Glutamatergic neuron (in vitro differentiated cells): Measurements from ENCODE around the gene MAB21L4. TPM values are rescaled to one million over a fixed set of nuclear protein-coding genes. Genes with fewer than 3 reads are reported as not detected.
"Not testable (repeated sequence)": the region's sequence is repeated elsewhere in the genome, so short reads cannot be mapped to it uniquely, and the experiment has no call there.

Experiments used
- DNase-seq: peaks from one replicate; pipeline ENCODE4 v3.0.0; 2022
- H3K27ac Mint-ChIP-seq: one replicate; pipeline ENCODE4 v1.8.0; 2020; ENCODE audit warnings: mild to moderate bottlenecking, mixed read lengths, inconsistent platforms; ENCODE audit not compliant: unreplicated experiment
- H3K27me3 Mint-ChIP-seq: one replicate; pipeline ENCODE4 v1.8.0; 2020; ENCODE audit warnings: mild to moderate bottlenecking, moderate library complexity, mixed read lengths, inconsistent platforms; ENCODE audit not compliant: unreplicated experiment
- H3K36me3 Mint-ChIP-seq: one replicate; pipeline ENCODE4 v1.8.0; 2020; ENCODE audit warnings: mild to moderate bottlenecking, mixed read lengths, inconsistent platforms; ENCODE audit not compliant: unreplicated experiment
- H3K4me1 Mint-ChIP-seq: one replicate; pipeline ENCODE4 v1.8.0; 2020; ENCODE audit warnings: mild to moderate bottlenecking, low read depth, mixed read lengths, inconsistent platforms; ENCODE audit not compliant: unreplicated experiment
- H3K4me3 Mint-ChIP-seq: one replicate; pipeline ENCODE4 v1.8.0; 2020; ENCODE audit warnings: mild to moderate bottlenecking, mixed read lengths, inconsistent platforms; ENCODE audit not compliant: unreplicated experiment
- H3K9me3 Mint-ChIP-seq: one replicate; pipeline ENCODE4 v1.8.0; 2020; ENCODE audit warnings: mild to moderate bottlenecking, moderate library complexity, mixed read lengths, inconsistent platforms; ENCODE audit not compliant: unreplicated experiment
- CTCF ChIP-seq: fragments of 200-600 bp; sonication (generic); IDR thresholded peaks from one replicate; pipeline ENCODE4 v1.5.0; 2021; ENCODE audit not compliant: partially characterized antibody, unreplicated experiment
- total RNA-seq: library from RNA; stranded (reverse); fragmentation: NEBNext Ultra II Directional; extraction: Animal tissue kit (Norgen Biotek cat#: 25700); gene quantifications from one replicate; pipeline ENCODE4 v1.2.1, GENCODE V29; 2021; ENCODE audit not compliant: unreplicated experiment

The MAB21L4 gene
- total RNA-seq, 1 donor from 2014 or later = not detected

GRCh38 chr2:240850756-240851077 lies 45.2 kb downstream of the MAB21L4 start:
- Mint-ChIP-seq H3K4me1 (no peaks in the 10 kb centered on the region), H3K4me3 (no peak overlapping the region), H3K27me3 (peaks cover 10% of the 10 kb centered on the region), H3K9me3 (peaks cover 14% of the 10 kb centered on the region), H3K36me3 (peaks cover 17% of the 10 kb centered on the region), H3K27ac (no peak overlapping the region)
- no peak for DNase-seq
- no peak for TF ChIP-seq CTCF

DNA sequence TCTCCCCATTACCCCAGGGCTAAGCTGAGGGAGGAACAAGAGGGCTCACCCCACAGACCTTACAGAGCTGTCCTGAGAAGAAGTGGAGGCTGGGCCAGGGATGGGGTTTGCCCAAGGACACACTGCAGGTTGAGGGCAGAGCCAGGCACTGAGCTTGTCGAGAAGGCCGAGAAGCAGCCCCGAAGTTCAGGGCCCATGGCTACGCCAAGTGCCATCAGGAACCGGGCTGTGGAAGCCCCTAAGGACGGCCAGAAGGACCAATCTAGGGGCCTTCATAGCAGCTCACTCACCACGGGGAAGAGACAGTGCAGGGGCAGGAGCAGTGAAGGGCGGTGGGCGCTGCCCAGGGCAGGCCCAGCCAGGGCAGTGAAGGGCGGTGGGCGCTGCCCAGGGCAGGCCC lies 45.9 kb downstream of the MAB21L4 start:
- H3K4me1 Mint-ChIP-seq = no peaks in the 10 kb centered on the region
- no peak for TF ChIP-seq CTCF
- no peak overlapping the region for H3K4me3 Mint-ChIP-seq
- peaks cover 10% of the 10 kb centered on the region for H3K27me3 Mint-ChIP-seq
- H3K27ac Mint-ChIP-seq = no peak overlapping the region
- peaks cover 19% of the 10 kb centered on the region for H3K36me3 Mint-ChIP-seq
- peaks cover 14% of the 10 kb centered on the region for H3K9me3 Mint-ChIP-seq
- no peak for DNase-seq

GRCh38 chr2:240848900-240849680 lies 46.9 kb downstream of the MAB21L4 start:
- H3K4me3 Mint-ChIP-seq = no peak overlapping the region
- H3K4me1 Mint-ChIP-seq = no peaks in the 10 kb centered on the region
- DNase-seq = no peak
- peaks cover 13% of the 10 kb centered on the region for H3K36me3 Mint-ChIP-seq
- peaks cover 10% of the 10 kb centered on the region for H3K27me3 Mint-ChIP-seq
- H3K27ac Mint-ChIP-seq = peak overlapping the region; percentile 3
- no peak for TF ChIP-seq CTCF
- H3K9me3 Mint-ChIP-seq = peaks cover 14% of the 10 kb centered on the region

DNA sequence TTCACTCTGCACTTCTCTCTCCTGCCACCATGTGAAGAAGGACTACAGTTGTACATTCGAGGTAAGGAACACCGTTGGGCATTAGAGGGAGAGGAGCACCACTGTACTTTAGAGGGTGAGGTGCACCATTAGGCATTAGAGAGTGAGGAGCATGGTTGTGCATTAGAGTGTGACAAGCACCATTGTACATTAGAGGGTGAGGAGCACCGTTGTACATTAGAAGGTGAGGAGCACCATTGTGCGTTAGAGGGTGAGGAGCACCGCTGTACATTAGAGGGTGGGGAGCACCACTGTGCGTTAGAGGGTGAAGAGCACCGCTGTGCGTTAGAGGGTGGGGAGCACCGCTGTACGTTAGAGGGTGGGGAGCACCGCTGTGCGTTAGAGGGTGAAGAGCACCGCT lies 48.1 kb downstream of the MAB21L4 start:
- Mint-ChIP-seq H3K9me3 (peaks cover 11% of the 10 kb centered on the region), H3K27ac (no peak overlapping the region), H3K36me3 (peaks cover 7% of the 10 kb centered on the region), H3K4me1 (no peaks in the 10 kb centered on the region), H3K27me3 (peaks cover 10% of the 10 kb centered on the region), H3K4me3 (no peak overlapping the region)
- no peak for DNase-seq
- no peak for TF ChIP-seq CTCF

- H3K27me3 Mint-ChIP-seq = peaks cover 7% of the 10 kb centered on the region
- H3K4me1 Mint-ChIP-seq = no peaks in the 10 kb centered on the region
- H3K36me3 Mint-ChIP-seq = peaks cover 7% of the 10 kb centered on the region
- H3K9me3 Mint-ChIP-seq = peaks cover 11% of the 10 kb centered on the region
- H3K27ac Mint-ChIP-seq = no peak overlapping the region
- no peak for TF ChIP-seq CTCF
- no peak overlapping the region for H3K4me3 Mint-ChIP-seq
- no peak for DNase-seq
These were observed 48.9 kb downstream of the MAB21L4 start for GRCh38 chr2:240846873-240847595.

- not testable (repeated sequence) for H3K36me3 Mint-ChIP-seq, H3K27me3 Mint-ChIP-seq, H3K4me3 Mint-ChIP-seq, H3K4me1 Mint-ChIP-seq, H3K27ac Mint-ChIP-seq, DNase-seq
- peaks cover 11% of the 10 kb centered on the region for H3K9me3 Mint-ChIP-seq
These were observed 49.6 kb downstream of the MAB21L4 start for GRCh38 chr2:240846309-240846708.
